MM.1S (cell line): ENCODE data around the gene SLC9A3.

ENCODE experiments used
- DNase-seq: peaks from one replicate; pipeline ENCODE4 v3.0.0-alpha.2; 2015
- H2AFZ ChIP-seq: fragments of 300-600 bp; sonication (generic); 2 replicates; pipeline ENCODE4 v1.6.0; 2016; ENCODE audit warnings: antibody characterized with exemption, low read length
- H3F3A ChIP-seq: fragments of 300-600 bp; sonication (generic); 2 replicates; pipeline ENCODE4 v1.6.1; 2016; ENCODE audit warnings: mild to moderate bottlenecking, antibody characterized with exemption, low read length, moderate library complexity, mixed read lengths; ENCODE audit not compliant: insufficient read depth
- H3K27ac ChIP-seq: fragments of 300-600 bp; sonication (generic); 2 replicates; pipeline ENCODE4 v1.5.1; 2016; ENCODE audit warnings: mild to moderate bottlenecking, low read length
- H3K27me3 ChIP-seq: fragments of 300-600 bp; sonication (generic); replicated peaks from 2 replicates; pipeline ENCODE4 v1.6.0; 2016; ENCODE audit warnings: low read length; ENCODE audit not compliant: insufficient read depth
- H3K36me3 ChIP-seq: fragments of 300-600 bp; sonication (generic); replicated peaks from 2 replicates; pipeline ENCODE4 v1.6.1; 2016; ENCODE audit warnings: mild to moderate bottlenecking, low read length, mixed read lengths; ENCODE audit not compliant: insufficient read depth
- H3K4me1 ChIP-seq: fragments of 300-600 bp; sonication (generic); 2 replicates; pipeline ENCODE4 v1.6.1; 2016; ENCODE audit warnings: low read length, mixed read lengths
- H3K4me2 ChIP-seq: fragments of 300-600 bp; sonication (generic); 2 replicates; pipeline ENCODE4 v1.6.0; 2016; ENCODE audit warnings: low read depth, low read length
- H3K4me3 ChIP-seq: fragments of 300-600 bp; sonication (generic); 2 replicates; pipeline ENCODE4 v1.5.1; 2016; ENCODE audit warnings: low read length, mixed read lengths
- H3K79me2 ChIP-seq: fragments of 300-600 bp; sonication (generic); 2 replicates; pipeline ENCODE4 v1.6.1; 2016; ENCODE audit warnings: mixed run types, low read length, mixed read lengths
- H3K9ac ChIP-seq: fragments of 300-600 bp; sonication (generic); 2 replicates; pipeline ENCODE4 v1.6.1; 2016; ENCODE audit warnings: low read length, mixed read lengths
- H3K9me2 ChIP-seq: fragments of 300-600 bp; sonication (generic); replicated peaks from 2 replicates; pipeline ENCODE4 v1.6.1; 2016; ENCODE audit warnings: mild to moderate bottlenecking, low read length, mixed read lengths; ENCODE audit not compliant: insufficient read depth
- H3K9me3 ChIP-seq: fragments of 300-600 bp; sonication (generic); replicated peaks from 2 replicates; pipeline ENCODE4 v1.6.1; 2016; ENCODE audit warnings: mild to moderate bottlenecking, low read length, mixed read lengths; ENCODE audit not compliant: insufficient read depth
- H4K20me1 ChIP-seq: fragments of 300-600 bp; sonication (generic); 2 replicates; pipeline ENCODE4 v1.6.1; 2016; ENCODE audit warnings: mild to moderate bottlenecking, low read length, moderate library complexity, mixed read lengths; ENCODE audit not compliant: insufficient read depth
- EZH2 ChIP-seq: fragments of 300-600 bp; sonication (generic); optimal IDR thresholded peaks from 2 replicates; pipeline ENCODE3; 2017; ENCODE audit warnings: low read depth, mild to moderate bottlenecking, antibody characterized with exemption, low read length, mixed read lengths
- EZH2phosphoT487 ChIP-seq: fragments of 300-600 bp; sonication (generic); IDR thresholded peaks from 2 replicates; pipeline ENCODE4 v1.6.1; 2018; ENCODE audit warnings: antibody characterized with exemption, low read length
- TF ChIP-seq, protein P1 (sequence below): fragments of 300-600 bp; sonication (generic); IDR thresholded peaks from 2 replicates; pipeline ENCODE4 v1.5.1; 2016; ENCODE audit warnings: antibody characterized with exemption, low read length, mixed read lengths

SLC9A3 gene

GRCh38 chr5:570446-570845, 46.2 kb upstream of the SLC9A3 start:
- Histone ChIP-seq H3K9me3 (no peaks in the 10 kb centered on the region), H2AFZ (no peak overlapping the region), H3K4me3 (no peak overlapping the region), H3K9me2 (no peaks in the 10 kb centered on the region), H3K4me1 (no peaks in the 10 kb centered on the region), H3K9ac (no peak overlapping the region), H3F3A (no peaks in the 10 kb centered on the region), H3K4me2 (no peak overlapping the region), H3K27ac (no peak overlapping the region), H3K27me3 (peaks cover 43% of the 10 kb centered on the region), H4K20me1 (no peaks in the 10 kb centered on the region), H3K36me3 (no peaks in the 10 kb centered on the region), H3K79me2 (no peaks in the 10 kb centered on the region)
- TF ChIP-seq EZH2phosphoT487 (no peak), EZH2 (no peak)
- TF ChIP-seq, protein P1, sequence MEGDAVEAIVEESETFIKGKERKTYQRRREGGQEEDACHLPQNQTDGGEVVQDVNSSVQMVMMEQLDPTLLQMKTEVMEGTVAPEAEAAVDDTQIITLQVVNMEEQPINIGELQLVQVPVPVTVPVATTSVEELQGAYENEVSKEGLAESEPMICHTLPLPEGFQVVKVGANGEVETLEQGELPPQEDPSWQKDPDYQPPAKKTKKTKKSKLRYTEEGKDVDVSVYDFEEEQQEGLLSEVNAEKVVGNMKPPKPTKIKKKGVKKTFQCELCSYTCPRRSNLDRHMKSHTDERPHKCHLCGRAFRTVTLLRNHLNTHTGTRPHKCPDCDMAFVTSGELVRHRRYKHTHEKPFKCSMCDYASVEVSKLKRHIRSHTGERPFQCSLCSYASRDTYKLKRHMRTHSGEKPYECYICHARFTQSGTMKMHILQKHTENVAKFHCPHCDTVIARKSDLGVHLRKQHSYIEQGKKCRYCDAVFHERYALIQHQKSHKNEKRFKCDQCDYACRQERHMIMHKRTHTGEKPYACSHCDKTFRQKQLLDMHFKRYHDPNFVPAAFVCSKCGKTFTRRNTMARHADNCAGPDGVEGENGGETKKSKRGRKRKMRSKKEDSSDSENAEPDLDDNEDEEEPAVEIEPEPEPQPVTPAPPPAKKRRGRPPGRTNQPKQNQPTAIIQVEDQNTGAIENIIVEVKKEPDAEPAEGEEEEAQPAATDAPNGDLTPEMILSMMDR: no peak
- DNase-seq: no peak

GRCh38 chr5:569868-570361, 45.7 kb upstream of the SLC9A3 start:
- TF ChIP-seq, protein P1: no peak
- TF ChIP-seq EZH2phosphoT487 (no peak), EZH2 (no peak)
- no peaks in the 10 kb centered on the region for H3K36me3 ChIP-seq
- no peaks in the 10 kb centered on the region for H3K9me2 ChIP-seq
- H3K27ac ChIP-seq: no peak overlapping the region
- no peak for DNase-seq
- H3K79me2 ChIP-seq: no peaks in the 10 kb centered on the region
- peaks cover 43% of the 10 kb centered on the region for H3K27me3 ChIP-seq
- H3K4me3 ChIP-seq: no peak overlapping the region
- H3K9me3 ChIP-seq: no peaks in the 10 kb centered on the region
- no peaks in the 10 kb centered on the region for H3F3A ChIP-seq
- no peak overlapping the region for H2AFZ ChIP-seq
- no peak overlapping the region for H3K4me2 ChIP-seq
- no peaks in the 10 kb centered on the region for H4K20me1 ChIP-seq
- H3K9ac ChIP-seq: no peak overlapping the region
- no peaks in the 10 kb centered on the region for H3K4me1 ChIP-seq

DNA sequence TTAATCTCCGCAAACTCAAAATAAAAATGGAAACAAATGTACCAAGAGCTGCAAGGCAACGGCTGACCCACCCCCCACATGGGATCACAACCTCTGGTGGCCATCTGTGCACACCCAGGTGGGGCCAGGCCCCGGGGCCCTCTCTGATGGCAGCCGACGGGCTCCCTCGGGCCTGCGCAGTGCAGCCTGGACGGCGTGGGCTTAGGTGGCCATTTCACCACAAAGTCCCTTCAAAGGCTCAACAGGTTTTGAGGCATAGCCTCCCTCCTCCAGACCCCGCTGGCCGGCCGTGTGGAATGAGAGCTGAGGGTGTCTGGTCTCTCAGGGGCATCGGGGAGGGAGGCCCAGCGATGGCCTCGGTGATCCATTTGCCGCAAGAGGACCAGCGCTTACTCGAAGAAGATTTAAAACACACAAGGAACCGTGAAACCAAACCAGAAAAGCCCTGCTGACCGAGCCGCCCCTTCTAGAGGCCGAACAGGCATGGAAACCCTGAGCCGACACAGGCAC, 45.2 kb upstream of the SLC9A3 start:
- H3K27me3 ChIP-seq: peaks cover 43% of the 10 kb centered on the region
- H3K4me2 ChIP-seq: no peak overlapping the region
- DNase-seq: no peak
- H4K20me1 ChIP-seq: no peaks in the 10 kb centered on the region
- TF ChIP-seq EZH2phosphoT487 (no peak), EZH2 (no peak)
- TF ChIP-seq, protein P1: no peak
- H3K9ac ChIP-seq: no peak overlapping the region
- no peaks in the 10 kb centered on the region for H3K9me3 ChIP-seq
- no peaks in the 10 kb centered on the region for H3K4me1 ChIP-seq
- no peak overlapping the region for H3K4me3 ChIP-seq
- no peak overlapping the region for H3K27ac ChIP-seq
- no peaks in the 10 kb centered on the region for H3K36me3 ChIP-seq
- no peaks in the 10 kb centered on the region for H3F3A ChIP-seq
- no peaks in the 10 kb centered on the region for H3K79me2 ChIP-seq
- H2AFZ ChIP-seq: no peak overlapping the region
- no peaks in the 10 kb centered on the region for H3K9me2 ChIP-seq
